Placental epithelial cell (primary cell): ENCODE results near the gene ALDH1A3. TPM values are rescaled to one million over a fixed set of nuclear protein-coding genes. Genes with fewer than 3 reads are reported as not detected.

Source experiments
- small RNA-seq: library from RNA; depleted of rRNA; stranded (forward); fragments of <200 nt; gene quantifications from one replicate; pipeline ENCODE3, GENCODE V24; 2012
- total RNA-seq: library from RNA; depleted of rRNA; stranded (reverse); fragments of >200 nt; gene quantifications from 2 replicates; pipeline ENCODE4 v1.2.3, GENCODE V29; 2012

The ALDH1A3 gene
- 12.7 and 73.0 TPM in 2 replicates for total RNA-seq

DNA sequence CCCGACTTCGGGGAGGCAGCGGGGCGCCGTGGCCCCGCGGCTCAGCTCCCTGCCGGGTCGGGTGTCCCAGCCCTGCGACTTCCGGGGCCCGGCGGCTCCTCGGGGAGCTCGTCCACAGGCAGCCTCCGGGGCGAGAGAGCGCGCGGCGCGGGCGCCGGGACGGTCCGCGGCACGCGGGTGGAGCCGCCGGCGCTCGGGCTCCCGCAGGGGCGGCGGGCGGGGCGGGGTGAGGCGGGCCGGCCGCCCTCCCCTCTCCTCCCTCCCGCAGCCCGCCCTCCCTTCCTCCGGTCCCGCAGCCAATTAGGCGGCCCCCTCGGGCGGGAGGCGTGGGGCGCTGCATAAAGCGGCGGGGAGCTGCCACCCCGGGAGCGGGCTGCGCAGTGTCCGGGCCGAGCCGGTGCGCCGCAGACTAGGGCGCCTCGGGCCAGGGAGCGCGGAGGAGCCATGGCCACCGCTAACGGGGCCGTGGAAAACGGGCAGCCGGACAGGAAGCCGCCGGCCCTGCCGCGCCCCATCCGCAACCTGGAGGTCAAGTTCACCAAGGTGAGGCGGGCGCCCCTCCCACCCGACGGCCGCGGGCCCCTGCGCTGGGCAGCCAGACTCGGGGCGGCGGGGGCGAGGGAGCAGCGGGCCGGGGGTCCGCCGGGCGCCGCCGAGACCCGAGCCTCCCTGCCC, at the start of gene ALDH1A3:
TSS of gene ALDH1A3 (plus strand) at position 368 of the 675 bp plus-strand sequence. CDS start at position 445, 77 bp downstream.

DNA sequence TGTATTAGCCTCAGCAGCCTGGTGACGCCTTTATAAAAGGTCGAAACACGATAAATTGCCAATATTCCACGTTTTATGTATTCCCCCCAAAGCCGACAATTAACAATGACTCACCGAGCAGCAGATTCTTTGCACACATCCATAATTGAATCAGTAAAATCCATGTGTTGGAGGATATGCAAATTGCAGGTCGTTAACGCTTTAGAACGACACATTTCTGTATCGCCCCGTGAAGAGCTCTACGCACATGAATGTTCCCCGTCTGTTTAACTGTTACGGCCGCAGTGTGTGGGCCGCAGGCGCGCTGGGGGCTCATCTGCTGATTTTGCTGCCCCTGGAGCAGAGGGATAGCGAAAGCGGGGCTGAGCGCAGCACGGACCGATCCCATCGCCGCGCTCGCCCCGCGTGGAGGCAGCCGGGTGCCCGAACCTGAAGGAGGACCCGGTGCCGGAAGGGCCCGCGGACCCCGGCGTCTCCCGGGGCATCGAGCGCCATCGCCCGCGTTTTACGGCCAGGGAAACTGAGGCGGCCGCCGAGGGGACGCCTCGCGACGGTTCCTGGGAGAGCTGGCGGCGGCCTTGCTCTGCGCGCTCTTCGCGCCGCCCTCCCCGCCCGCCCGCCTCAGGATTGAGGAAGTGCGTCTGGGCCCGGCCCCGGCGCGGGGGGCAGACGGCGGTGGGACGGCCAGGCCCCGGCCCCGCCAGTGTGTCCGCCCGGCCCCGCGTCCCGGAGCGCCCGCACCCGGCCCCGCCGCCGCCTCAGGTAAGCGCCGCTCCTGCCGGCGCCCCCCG, 39.3 kb downstream of the ALDH1A3 start, which contains the start of gene LRRK1:
TSS of gene LRRK1 (plus strand) at position 668 of the 791 bp plus-strand sequence. CDS start 5,276 bp downstream, outside the sequence.

Small RNAs within 50 kb of the gene (small RNA-seq; reads per million reads assigned to genes)
- not detected for gene AC015712.3

Other genes with a start within 250 kb of the ALDH1A3 start
- 11.1 and 11.8 TPM in 2 replicates for gene LRRK1, start 39.5 kb downstream of the ALDH1A3 start, total RNA-seq